Measurements from ENCODE around the gene BCKDHB. TPM values are rescaled to one million over a fixed set of nuclear protein-coding genes. Genes with fewer than 3 reads are reported as not detected.
"Not testable (repeated sequence)": the region's sequence is repeated elsewhere in the genome, so short reads cannot be mapped to it uniquely, and the experiment has no call there.

Gene BCKDHB
- total RNA-seq, 1 experiment from 2014 or later, result 17.7 TPM

DNA sequence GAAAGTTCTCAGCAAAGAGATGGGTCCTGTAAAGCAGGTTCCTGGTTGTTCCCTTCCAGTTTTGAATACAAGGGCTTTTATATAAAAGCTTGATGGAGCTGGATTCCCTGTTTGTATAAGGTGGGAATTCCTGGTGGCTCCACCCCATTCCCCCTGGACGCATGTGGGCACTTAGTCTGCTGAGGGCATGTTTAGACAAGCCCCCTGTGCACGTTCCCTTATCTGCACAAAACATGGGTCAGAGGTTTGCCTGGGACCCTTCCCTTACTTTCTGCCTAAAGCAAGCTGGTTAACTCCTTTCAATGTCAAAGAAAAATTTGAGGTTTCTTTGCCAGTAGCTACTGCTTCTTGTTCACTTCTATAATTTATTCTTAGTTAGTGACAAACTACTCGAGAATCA lies 181.1 kb downstream of the BCKDHB start:
- H3K9me3 Mint-ChIP-seq (ENCODE audit: unreplicated experiment), result no peaks in the 10 kb centered on the region
- H3K4me3 Mint-ChIP-seq (ENCODE audit: unreplicated experiment), result no peak overlapping the region
- H3K27ac Mint-ChIP-seq (ENCODE audit: low read depth, unreplicated experiment), result no peak overlapping the region

DNA sequence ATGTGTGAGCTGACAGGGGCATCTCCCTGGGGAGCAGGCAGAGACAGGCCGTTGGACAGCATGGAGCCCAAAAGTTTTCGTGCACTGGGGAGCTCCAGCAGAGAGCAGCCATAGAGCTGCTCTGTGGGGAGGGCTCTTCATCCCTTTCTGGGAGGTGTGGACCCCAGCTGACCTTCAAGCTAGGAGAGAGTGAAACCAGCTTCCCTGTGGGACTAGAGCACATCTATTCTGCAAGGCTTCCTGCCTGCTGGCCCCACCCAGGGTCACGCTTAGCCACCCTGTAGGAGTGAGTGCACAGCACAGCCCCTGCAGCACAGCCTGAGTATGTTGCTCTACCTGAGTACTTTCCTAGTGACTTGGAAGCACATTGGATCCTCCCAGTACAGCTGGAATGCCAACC lies 183.3 kb downstream of the BCKDHB start:
- Mint-ChIP-seq H3K27ac (ENCODE audit: low read depth, unreplicated experiment) (no peak overlapping the region), H3K9me3 (ENCODE audit: unreplicated experiment) (peaks cover 12% of the 10 kb centered on the region), H3K36me3 (ENCODE audit: insufficient read depth, unreplicated experiment) (no peaks in the 10 kb centered on the region), H3K4me3 (ENCODE audit: unreplicated experiment) (no peak overlapping the region), H3K4me1 (ENCODE audit: insufficient read depth, unreplicated experiment) (no peaks in the 10 kb centered on the region), H3K27me3 (ENCODE audit: insufficient read depth, unreplicated experiment) (no peaks in the 10 kb centered on the region)
- ChIA-PET POLR2A (no interaction called here), CTCF (interaction anchor here (0.6 kb wide), 2 partner anchors 10 to 18 kb away, joined by 3 read pairs; no protein-coding TSS in a partner anchor)
- intact Hi-C loops (cut with micrococcal nuclease), result no loop called here
- no TSS peak for BruUV-seq (replicated peaks)
- TF ChIP-seq, protein P1, sequence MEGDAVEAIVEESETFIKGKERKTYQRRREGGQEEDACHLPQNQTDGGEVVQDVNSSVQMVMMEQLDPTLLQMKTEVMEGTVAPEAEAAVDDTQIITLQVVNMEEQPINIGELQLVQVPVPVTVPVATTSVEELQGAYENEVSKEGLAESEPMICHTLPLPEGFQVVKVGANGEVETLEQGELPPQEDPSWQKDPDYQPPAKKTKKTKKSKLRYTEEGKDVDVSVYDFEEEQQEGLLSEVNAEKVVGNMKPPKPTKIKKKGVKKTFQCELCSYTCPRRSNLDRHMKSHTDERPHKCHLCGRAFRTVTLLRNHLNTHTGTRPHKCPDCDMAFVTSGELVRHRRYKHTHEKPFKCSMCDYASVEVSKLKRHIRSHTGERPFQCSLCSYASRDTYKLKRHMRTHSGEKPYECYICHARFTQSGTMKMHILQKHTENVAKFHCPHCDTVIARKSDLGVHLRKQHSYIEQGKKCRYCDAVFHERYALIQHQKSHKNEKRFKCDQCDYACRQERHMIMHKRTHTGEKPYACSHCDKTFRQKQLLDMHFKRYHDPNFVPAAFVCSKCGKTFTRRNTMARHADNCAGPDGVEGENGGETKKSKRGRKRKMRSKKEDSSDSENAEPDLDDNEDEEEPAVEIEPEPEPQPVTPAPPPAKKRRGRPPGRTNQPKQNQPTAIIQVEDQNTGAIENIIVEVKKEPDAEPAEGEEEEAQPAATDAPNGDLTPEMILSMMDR (IDR thresholded peaks at IDR 0.05; ENCODE audit: unreplicated experiment), result no peak
- no peak for DNase-seq (ENCODE audit: unreplicated experiment)

More for the DNA sequence above, 181.1 kb downstream of the BCKDHB start:
- no peaks in the 10 kb centered on the region for H3K36me3 Mint-ChIP-seq (ENCODE audit: insufficient read depth, unreplicated experiment)
- no peaks in the 10 kb centered on the region for H3K27me3 Mint-ChIP-seq (ENCODE audit: insufficient read depth, unreplicated experiment)
- H3K4me1 Mint-ChIP-seq (ENCODE audit: insufficient read depth, unreplicated experiment), result peaks cover 6% of the 10 kb centered on the region
- POLR2A ChIA-PET, result interaction anchor here (0.6 kb wide), 1 partner anchor 45 kb away, joined by 3 read pairs; no protein-coding TSS in a partner anchor
- CTCF ChIA-PET, result interaction anchor here (0.6 to 1.0 kb wide), 2 partner anchors 32 to 103 kb away, joined by 3 read pairs; no protein-coding TSS in a partner anchor
- intact Hi-C loops (cut with micrococcal nuclease), result no loop called here
- no TSS peak for BruUV-seq (replicated peaks)
- no peak for DNase-seq (ENCODE audit: unreplicated experiment)
- TF ChIP-seq, protein P1 (IDR thresholded peaks at IDR 0.05; ENCODE audit: unreplicated experiment), result no peak

DNA sequence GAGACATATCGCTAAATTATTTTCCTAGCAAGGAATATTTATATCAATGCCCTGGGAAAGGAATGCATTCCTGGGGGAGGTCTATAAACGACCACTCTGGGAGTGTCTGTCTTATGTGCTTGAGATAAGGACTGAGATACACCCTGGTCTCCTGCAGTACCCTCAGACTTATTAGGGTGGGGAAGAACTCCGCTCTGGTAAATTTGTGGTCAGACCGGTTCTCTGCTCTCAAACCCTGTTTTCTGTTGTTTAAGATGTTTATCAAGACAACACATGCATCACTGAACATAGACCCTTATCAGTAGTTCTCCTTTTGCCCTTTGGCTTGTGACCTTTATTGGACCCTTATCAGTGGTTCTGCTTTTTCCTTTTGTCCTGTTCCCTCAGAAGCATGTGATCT lies 188.1 kb downstream of the BCKDHB start:
- H3K4me3 Mint-ChIP-seq (ENCODE audit: unreplicated experiment); CTCF ChIA-PET; H3K27ac Mint-ChIP-seq (ENCODE audit: low read depth, unreplicated experiment); DNase-seq (ENCODE audit: unreplicated experiment); H3K27me3 Mint-ChIP-seq (ENCODE audit: insufficient read depth, unreplicated experiment); H3K36me3 Mint-ChIP-seq (ENCODE audit: insufficient read depth, unreplicated experiment); POLR2A ChIA-PET; H3K4me1 Mint-ChIP-seq (ENCODE audit: insufficient read depth, unreplicated experiment); intact Hi-C loops (cut with micrococcal nuclease); BruUV-seq (replicated peaks): not testable (repeated sequence)
- peaks cover 19% of the 10 kb centered on the region for H3K9me3 Mint-ChIP-seq (ENCODE audit: unreplicated experiment)

DNA sequence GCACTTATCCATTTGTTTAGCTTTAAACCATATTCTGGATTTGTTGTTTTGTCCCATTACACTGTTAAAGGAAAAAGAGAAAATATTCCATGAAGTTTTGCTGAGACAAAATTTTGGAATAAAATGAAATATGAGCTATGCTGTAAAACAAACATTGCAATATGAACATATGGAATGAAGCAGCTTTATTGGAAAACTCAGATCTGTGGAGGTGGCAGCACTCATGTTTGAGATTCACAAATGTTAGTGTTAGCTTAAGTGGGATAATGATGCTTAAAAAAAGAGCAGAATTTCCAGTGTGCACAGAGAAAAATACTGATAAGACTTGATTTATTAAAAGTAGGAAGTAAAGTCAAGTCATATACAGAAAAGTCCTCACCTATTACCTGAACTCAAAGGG lies 196.2 kb downstream of the BCKDHB start:
- no peaks in the 10 kb centered on the region for H3K4me1 Mint-ChIP-seq (ENCODE audit: insufficient read depth, unreplicated experiment)
- intact Hi-C loops (cut with micrococcal nuclease), result no loop called here
- no peaks in the 10 kb centered on the region for H3K36me3 Mint-ChIP-seq (ENCODE audit: insufficient read depth, unreplicated experiment)
- no peak overlapping the region for H3K27ac Mint-ChIP-seq (ENCODE audit: low read depth, unreplicated experiment)
- CTCF ChIA-PET, result no interaction called here
- no TSS peak for BruUV-seq (replicated peaks)
- no peak overlapping the region for H3K4me3 Mint-ChIP-seq (ENCODE audit: unreplicated experiment)
- TF ChIP-seq, protein P1 (IDR thresholded peaks at IDR 0.05; ENCODE audit: unreplicated experiment), result no peak
- DNase-seq (ENCODE audit: unreplicated experiment), result no peak
- POLR2A ChIA-PET, result interaction anchor here (1.3 kb wide), 1 partner anchor 12 kb away, joined by 3 read pairs; no protein-coding TSS in a partner anchor
- no peaks in the 10 kb centered on the region for H3K9me3 Mint-ChIP-seq (ENCODE audit: unreplicated experiment)
- H3K27me3 Mint-ChIP-seq (ENCODE audit: insufficient read depth, unreplicated experiment), result no peaks in the 10 kb centered on the region

DNA sequence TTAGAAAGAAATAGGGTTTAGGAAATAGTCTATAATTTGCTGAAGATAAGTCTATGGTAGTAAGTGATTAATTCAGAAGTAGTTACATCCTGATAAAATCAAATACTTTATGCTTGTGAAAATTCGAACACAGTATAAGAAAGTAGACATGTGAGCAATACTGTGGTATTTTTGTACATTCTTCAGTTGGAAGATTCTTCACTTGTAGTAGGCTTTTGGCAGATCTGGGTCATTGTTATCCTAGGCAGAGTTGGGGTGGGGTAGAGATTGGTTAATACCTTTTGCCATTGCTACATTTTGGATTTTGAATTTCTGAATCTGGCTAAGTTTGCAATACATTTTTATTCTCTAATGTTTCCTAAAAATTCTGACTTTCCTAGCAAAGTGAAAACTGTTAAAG lies 197.5 kb downstream of the BCKDHB start:
- no peak overlapping the region for H3K27ac Mint-ChIP-seq (ENCODE audit: low read depth, unreplicated experiment)
- H3K27me3 Mint-ChIP-seq (ENCODE audit: insufficient read depth, unreplicated experiment), result no peaks in the 10 kb centered on the region
- intact Hi-C loops (cut with micrococcal nuclease), result no loop called here
- POLR2A ChIA-PET, result no interaction called here
- CTCF ChIA-PET, result no interaction called here
- no peaks in the 10 kb centered on the region for H3K36me3 Mint-ChIP-seq (ENCODE audit: insufficient read depth, unreplicated experiment)
- BruUV-seq (replicated peaks), result no TSS peak
- H3K9me3 Mint-ChIP-seq (ENCODE audit: unreplicated experiment), result no peaks in the 10 kb centered on the region
- H3K4me1 Mint-ChIP-seq (ENCODE audit: insufficient read depth, unreplicated experiment), result no peaks in the 10 kb centered on the region
- DNase-seq (ENCODE audit: unreplicated experiment), result no peak
- TF ChIP-seq, protein P1 (IDR thresholded peaks at IDR 0.05; ENCODE audit: unreplicated experiment), result no peak
- H3K4me3 Mint-ChIP-seq (ENCODE audit: unreplicated experiment), result no peak overlapping the region
